ENCODE results near the gene TCAIM. TPM values are rescaled to one million over a fixed set of nuclear protein-coding genes. Genes with fewer than 3 reads are reported as not detected.
"Not testable (repeated sequence)": the region's sequence is repeated elsewhere in the genome, so short reads cannot be mapped to it uniquely, and the experiment has no call there.

TCAIM gene
- polyA plus RNA-seq, 10 donors, result 18.3 to 28.6 (median 23.1) TPM

DNA sequence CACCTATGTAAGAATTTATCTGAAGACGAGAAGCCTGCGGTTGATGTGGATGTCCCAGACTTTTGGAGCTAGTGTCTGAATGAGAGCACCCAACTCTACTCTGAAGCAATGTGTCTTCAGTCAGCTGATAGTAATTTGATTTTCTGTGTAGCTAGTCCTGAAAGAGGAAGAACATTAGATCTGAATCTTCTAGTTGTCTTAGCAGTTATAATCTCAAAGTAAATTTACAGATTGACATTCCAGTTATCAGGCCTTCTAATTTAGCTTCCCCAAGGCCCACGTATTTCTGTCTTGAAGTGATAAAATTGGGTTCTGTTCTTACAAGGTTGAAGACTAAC lies 1.5 kb downstream of the TCAIM start:
- DNase-seq, result no peak

DNA sequence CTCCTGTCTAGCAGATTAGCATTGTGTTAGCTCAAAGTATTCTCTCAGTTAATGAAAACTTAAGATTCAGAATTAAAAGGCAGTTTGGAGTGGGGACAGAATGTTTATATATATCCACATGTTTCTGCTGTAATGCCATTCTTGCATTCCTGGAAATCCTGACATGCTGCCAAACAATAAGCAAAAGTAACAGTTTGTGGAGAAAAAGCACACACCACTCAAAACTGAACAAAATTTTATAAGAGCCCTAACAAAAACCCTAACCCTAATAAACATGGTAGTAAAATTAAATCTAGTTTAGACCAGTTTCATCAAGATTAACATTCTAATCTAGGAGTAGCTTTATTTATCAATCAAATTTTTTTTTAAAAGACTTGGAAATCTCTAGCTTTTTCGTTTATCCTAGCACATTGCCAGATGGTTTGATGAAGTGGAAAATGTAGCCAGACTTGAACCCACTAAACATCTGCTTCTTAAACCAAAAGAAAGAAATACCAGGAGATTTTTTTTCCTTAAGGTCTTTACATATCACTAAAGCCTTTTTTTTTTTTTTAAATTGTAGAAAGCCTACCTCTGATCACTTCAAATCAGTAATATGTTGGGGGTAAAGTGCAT lies 3.7 kb downstream of the TCAIM start:
- peak; percentile 18 to 53 (median 47) for DNase-seq

DNA sequence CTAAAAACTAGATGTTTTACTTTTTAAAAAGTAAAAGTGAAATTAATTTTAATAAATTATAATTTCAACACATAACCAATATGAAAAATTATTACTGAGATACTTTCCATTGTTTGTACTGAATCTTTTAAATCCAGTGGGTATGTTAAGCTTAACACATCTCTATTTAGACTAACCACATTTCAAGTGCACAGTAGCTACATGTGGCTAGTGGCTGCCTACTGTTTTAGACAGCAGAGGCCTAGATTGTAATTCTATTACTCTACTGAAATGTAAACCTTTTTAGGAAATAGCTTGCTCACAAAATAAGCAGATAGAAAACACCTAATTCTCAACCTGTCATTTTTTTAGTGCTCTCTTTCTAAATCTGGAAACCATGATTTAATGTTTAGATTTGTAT lies 4.9 kb downstream of the TCAIM start:
- DNase-seq, result no peak

DNA sequence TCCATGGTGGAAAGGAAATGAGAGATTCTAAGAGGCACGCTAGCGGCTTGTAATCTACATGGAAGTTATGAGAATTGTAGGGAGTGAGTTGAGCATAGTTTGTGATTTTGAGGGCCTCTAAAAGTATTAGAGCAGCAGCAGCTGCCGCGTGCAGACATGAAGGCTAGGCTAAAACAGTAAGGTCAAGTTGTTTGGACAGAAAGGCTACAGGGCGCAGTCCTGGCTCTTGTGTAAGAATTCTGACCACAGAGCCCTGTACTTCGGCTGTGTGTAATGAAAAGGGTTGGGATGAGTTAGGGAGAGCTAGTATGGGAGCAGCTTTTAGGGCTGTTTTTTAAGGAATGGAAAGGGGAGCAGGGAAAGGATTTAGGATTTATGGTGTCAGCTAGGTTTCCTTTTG lies 8.0 kb downstream of the TCAIM start:
- not testable (repeated sequence) for DNase-seq

DNA sequence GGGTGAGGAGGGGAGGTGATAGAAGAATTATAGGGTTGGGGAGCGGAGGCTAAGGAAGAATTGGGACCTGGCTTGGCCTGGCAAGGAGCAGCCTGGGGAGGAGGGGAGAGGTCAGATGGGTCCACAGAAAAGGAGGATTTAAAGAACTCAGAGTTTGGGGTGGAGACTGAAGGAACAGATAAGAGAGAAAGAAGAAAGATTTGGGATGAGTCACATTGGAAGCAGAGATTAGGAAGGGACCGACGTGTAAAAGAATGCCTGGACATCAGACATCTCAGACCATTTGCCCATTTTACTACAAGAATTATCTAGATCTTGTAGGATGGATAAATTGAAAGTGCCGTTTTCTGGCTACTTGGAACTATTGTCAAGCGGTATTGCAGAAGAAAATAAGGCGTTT lies 10.4 kb downstream of the TCAIM start:
- DNase-seq, result no peak

DNA sequence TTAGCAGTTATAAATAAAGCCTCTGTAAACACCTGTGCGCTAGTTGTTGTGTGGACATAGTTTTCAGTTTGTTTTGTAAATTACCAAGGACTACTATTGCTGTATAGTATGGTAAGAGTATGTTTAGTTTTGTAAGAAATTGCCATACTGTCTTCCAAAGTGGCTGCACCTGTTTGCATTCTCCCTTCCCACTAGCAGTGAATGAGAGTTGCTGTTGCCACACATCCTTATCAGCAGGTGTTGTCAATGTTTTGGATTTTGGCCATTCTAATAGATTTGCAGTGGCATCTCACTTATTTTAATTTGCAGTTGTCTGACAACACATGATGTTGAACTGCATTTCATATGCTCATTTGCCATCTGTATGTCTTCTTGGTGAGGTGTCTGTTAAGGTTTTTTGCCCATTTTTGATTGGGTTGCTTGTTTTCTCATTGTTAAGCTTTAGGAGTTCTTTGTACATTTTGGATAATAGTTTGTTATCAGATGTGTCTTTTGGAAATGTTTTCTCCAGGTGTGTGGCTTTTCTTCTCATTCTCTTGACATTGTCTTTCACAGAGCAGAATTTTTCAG lies 14.9 kb downstream of the TCAIM start:
- DNase-seq, result no peak

DNA sequence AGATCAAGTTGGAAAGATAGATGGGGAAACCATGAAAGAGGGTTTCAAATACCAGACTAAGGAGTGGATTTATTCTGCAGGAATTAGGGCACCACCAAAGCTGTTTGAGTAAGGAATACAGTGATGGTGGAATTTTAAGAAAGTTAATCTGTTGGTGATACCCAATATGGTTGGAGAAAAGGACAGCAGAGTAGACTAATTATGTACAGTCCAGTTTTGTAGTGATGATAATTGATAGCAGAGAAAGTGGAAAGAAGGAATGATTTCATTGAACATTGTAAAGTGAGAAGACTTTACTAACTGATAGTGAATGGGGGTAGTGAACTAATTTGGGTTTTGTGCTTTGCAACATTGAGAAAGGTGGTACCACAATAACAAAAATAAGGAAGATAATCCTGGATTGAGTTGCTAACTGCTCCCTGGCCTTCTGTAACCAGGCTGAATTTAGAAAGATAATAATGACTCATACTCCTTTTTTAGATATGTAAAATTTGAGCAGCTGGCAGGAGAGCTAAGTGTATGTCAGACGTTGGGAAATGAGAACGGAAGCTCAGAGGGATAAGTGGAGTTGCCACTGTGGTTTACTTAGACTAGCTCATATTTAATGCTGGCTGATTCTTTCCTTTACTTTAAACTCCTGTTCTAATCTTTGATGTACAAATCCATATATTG lies 16.9 kb downstream of the TCAIM start:
- peak; percentile 26 to 63 (median 36) for DNase-seq

DNA sequence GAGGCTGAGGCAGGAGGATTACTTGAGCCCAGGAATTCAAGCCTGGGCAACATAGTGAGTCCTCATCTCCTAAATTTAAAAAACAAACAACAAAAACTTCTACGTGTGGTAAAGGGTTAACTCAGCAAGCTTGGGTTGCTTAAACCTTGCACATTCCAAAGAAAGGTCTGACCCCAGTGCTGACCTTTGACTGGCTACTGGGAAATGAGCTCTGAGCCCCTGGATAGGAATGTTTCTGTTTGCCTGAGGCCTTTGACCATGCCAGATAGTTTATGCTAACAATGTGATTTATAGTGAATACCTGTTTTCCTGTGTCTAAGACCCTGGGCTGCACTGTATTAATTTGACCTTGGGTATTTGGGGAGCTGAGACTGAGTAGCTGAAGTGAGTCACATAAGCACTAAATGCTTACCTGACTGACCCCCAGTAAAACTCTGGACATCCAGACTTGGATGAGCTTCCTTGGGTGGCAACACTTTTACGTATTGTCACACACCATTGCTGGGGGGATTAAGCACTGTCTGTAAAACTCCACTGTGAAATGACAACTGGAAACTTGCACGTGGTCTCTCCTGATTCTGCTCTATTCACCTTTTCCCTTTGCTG lies 20.7 kb downstream of the TCAIM start:
- no peak for DNase-seq

DNA sequence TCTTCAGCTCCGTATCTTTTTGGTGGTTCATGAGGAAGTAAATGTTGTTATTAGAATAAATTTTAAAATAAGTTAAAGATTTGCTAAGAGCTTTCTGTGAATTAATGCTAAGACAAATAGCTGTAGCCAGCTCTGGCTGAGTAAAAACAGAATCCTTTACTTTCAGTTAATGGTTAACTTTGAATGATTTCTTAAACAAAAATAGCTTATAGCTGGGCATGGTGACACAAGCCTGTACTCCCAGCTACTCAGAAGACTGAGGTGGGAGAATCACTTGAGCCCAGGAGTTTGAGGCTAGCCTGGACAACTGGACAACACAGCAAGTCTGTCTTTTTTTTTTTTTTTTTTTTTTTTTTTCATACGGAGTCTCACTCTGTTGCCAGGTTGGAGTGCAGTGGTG lies 25.0 kb downstream of the TCAIM start:
- DNase-seq, result no peak

DNA sequence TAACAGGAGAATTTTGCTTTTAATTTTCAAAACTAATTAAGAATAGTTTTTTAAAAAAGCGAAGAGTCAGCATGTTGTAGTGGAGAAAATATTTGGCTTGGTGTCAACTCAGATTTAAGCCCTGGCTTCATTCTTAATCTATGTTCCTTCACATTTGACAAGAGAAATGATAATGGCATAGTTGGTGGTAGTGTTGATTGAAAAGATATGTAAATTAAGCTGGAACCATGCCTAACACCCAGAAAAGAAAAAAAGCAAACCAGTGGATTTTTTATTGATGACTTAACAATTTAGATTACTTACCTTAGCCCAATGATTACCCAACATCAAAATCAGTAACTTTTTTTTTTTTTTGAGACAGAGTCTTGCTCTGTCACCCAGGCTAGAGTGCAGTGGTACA lies 27.4 kb downstream of the TCAIM start:
- DNase-seq, result no peak

DNA sequence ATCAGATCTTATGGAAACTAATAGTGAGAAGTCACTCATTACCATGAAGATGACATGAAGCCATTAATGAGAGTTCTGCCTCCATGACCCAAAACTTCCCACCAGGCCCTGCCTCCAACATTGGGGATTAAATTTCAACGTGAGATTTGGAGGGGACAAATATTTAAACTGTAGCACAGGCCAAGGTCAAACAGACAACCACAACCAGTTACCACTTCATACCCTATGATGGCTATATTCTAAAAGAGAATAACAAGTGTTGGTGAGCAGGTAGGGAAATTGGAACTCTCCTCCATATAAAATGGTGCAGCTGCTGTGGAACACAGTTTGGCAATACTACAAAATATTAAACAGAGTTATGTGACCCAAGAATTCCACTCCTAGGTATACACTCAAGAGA lies 36.9 kb downstream of the TCAIM start:
- DNase-seq, result no peak

DNA sequence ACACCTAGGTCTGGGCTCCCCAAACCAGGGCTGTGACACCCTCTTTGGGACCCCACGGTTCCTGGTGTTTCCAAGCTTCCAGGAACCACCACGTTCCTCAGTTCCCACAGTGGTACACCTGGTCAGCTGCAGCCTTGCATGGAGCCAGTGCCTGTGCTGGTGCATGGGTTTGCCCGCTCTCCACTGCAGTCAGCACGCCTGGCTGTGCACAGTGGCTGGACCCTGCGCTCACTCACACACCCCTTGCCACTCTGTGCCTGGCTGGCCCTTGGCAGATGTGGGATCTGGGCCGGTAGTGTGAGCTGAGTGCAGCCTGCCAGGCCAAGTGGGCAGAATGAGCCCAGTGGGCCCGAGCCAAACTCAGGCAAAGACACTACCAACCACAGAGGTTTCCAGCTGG lies 48.8 kb downstream of the TCAIM start:
- DNase-seq, result no peak

DNA sequence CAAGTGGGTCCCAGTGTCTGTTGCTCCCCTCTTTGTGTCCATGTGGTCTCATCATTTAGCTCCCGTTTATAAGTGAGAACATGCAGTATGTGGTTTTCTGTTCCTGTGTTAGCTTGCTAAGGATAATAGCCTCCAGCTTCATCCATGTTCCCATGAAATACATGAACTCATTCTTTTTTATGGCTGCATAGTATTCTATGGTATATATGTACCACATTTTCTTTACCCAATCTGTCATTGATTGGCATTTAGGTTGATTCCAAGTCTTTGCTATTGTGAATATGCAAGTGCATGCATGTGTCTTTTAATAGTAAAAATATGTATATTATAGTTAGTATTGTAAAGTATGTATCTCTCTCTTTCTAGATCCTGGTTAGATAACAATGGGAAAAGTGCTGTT lies 53.9 kb downstream of the TCAIM start:
- DNase-seq, result no peak

DNA sequence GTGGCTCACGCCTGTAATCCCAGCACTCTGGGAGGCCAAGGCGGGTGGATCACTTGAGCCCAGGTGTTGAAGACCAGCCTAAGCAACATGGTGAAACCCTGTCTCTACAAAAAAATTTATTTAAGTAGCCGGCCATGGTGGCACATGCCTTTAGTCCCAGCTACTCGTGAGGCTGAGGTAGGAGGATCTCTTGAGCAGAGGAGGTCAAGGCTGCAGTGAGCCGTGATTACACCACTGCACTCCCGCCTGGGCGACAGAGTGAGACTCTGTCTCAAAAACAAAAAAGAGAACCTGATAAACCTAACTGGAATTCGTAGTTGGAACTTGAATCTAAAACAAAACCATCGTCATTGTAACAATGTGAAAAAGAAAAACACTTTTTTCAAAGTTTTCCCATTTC lies 57.1 kb downstream of the TCAIM start:
- no peak for DNase-seq

DNA sequence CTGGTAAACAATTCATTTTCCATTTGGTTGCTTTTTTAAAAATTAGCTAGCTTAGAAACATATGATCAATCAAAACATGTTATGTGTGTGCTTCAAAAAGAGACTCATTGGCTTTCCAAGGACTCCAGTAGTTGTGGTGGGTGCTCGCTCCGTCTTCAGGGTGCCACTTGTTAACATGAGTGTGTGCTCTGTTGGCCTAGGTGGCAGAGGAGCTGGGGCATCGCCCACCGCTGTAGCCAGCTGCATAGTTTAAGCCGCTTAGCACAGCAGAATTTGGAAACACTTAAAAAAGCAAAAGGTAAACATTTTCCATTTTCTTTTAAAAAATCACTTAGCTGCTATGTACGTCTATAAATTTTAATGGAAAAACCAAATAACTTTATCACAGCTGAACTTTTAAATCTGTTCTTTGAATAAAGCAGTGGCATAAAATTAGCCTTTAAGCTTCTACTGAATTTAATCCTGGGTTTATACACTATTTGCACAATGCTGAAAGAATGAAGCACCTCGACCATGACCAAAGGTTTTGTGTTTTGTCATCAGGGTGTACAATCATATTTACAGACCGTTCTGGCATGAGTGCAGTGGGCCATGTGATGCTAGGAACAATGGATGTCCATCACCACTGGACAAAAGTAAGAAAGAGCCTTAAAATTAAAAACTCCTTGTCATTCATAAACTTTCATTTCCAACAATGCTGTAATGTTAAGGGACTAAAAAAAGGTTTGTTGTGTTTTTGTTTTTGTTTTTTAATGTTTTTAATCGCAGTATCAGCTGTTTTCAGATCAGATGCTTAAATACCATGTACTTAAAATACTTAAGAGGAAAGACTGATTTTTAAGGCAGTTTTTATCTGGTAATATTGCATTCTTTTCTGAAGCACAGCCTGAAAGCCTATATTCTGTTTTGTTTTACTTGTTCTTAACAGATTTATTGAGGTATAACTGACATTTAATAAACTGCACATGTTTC lies 57.9 kb downstream of the TCAIM start:
- DNase-seq, result no peak

DNA sequence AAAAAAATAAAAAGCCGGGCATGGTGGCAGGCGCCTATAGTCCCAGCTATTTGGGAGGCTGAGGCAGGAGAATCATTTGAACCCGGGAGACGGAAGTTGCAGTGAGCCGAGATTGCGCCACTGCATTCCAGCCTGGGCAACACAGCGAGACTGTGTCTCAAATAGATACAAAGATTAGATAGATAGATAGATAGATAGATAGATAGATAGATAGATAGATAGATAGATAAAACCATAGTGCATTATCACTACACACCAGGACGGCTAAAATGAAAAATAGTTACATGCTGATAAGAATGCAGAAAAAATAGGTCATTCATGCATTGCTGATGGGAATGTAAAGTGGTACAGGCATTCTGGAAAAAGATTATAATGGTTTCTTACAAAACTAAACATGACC lies 59.7 kb downstream of the TCAIM start:
- DNase-seq, result not testable (repeated sequence)

DNA sequence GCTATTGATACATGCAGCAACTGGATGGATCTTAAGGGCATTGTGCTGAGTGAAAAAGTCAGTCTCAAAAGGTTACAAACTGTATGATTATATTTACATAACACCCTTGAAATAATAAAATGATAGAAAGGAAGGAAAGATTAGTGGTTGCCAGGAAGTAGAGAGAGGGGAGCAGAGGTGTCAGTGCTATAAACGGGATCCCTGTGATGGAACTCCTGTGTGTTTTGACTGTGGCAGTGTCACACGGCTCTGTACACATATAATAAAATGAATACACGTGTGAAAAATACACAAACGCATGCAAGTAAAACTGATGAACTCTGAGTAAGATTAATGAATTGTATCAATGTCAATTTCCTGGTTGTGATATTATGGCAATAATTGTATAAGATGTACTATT lies 60.3 kb downstream of the TCAIM start:
- no peak for DNase-seq

DNA sequence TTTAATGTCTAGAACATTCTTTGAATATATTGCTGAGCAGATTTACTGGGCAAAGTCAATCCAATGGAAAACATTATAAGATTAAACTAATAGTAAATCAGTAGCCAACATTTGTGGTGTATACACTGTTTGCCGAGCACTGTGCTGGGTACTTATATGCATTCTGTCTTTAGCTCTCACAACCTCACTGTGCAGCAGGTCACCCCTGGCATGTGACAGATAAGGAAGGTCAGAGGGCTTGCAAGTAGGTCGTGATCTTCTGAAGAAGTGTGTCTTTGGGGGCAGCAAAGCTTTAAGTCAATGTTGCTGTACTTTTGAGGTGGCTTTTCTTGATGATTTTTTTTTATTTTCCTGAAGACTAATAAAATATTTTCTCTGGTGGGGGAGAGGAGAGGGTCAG lies 62.2 kb downstream of the TCAIM start:
- no peak for DNase-seq

DNA sequence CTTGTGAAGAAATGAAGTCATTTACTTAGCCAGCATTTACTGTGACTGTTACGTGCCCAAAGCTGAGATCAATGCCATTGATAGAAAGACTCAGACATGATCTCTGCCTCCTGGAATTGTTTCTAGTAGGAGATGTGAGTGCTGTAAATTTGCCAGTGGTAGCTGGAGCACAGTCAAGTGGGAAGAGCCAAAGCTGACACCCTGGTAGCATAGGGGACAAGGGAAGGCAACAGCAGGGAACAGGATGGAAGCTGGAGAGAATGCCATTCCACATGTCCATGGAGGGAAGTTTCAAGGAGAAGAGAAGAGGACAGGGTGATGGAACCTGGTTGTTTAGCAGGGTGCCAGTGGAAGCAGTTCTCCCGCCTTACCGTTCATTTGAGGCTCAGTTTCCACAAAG lies 64.0 kb downstream of the TCAIM start:
- no peak for DNase-seq

DNA sequence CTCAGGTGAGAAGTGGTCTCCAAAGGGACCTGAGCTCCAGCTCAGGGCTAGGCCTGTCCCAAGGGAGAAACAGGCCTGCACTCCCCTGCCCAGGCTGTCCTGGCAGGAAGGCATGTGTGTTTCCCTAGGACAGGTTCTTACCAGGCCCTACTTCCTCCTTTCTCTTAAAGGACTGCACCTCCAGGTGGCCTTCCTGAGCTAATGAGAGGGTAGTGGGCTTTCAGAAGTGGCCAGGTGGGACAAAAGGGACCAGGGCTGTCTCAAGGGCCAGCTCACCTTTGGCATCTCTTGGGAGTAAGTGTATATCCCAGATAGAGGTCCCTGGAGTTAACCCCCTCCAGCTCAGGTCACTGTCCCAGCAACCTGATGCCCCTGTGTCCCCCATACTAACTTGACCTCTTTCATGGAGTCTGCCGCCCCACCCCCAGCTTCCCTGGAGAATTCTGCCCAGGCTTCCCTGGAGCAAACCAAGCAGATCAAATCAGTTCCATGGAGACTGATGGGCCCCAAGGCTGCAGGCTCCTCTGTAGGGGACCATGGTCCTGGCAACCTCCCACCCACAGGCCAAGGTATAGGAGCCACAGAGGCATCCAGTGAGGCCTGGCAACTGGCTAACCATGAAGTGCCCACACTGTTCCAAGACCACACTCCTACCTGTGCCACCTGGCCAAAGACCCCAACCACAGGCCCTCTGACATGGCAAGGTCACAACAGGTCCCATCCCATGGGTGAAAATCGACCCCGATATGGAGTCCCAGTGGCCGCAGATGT lies 71.3 kb downstream of the TCAIM start:
- DNase-seq, result no peak

DNA sequence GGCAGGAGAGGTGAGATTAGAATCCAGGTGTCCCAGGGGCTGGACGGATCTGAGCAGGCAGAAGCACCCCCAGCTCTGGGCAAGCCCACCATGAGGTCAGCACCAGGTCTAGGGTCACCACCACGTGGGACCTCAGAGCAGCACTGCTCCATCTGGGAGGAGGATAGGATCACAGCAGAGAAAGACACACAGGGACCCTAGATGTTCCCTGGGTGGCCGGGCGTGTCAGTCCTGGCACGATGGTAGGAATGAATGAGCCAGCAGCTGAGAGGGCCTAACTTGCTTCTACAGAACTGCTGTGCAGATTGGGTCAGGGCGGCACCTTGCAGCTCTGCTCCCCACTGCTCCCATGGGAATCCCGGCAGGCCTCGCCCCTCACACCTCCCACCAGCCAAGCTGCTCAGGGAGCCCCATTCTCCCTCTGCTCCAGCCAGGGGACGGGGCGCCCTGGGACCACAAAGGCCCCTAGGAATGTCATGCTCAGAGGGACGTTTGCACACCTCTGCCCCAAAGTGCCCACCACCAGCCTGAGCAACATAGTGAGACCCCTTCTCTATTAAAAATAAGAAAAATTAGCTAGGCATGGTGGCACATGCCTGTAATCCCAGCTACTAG lies 72.6 kb downstream of the TCAIM start:
- no peak for DNase-seq

Measured in muscle of back (tissue), 11 donors.